Endothelial cell of hepatic sinusoid (primary cell): ENCODE data around the gene EP400.

Experiments used
- in situ Hi-C: cut with HindIII; loops from 2 replicates; pipeline ENCODE4 v1.10.0; 2017; ENCODE audit warnings: low sequenced_read_pairs

The EP400 gene

DNA sequence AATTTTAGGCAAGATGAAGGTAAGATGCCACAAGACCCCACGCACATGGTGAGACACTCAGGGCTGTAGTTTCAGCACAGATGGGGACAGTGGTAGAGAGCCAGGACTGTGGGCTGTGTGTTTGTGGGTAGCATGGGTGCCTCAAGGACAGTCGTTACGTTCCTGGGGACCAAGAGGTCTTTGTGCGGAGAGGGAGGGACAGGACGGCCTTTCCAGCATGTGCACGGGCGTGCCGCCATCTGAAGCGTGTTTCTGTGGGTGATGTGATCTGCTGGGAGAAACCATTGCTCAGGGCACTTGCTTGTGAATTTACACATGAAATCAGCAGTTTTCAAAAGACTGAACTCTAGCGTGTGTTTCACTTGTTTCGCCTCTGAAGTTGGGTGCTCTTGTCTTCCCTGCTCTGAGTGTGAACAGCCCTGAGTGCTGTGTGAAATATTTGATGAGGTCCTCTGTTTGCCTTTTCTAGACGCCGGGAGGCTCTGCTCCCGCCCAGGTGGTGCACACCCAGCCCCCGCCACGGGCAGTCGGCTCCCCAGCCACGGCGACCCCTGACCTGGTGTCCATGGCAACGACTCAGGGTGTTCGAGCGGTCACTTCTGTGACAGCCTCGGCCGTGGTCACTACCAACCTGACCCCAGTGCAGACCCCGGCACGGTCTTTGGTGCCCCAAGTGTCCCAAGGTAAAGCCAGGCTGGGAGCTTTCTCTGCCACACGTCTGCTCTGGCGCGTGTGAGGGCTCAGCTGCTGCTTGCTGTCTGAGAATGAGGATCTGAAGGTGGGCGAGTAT, 112.1 kb downstream of the EP400 start:
- in situ Hi-C loops, result no loop called here

DNA sequence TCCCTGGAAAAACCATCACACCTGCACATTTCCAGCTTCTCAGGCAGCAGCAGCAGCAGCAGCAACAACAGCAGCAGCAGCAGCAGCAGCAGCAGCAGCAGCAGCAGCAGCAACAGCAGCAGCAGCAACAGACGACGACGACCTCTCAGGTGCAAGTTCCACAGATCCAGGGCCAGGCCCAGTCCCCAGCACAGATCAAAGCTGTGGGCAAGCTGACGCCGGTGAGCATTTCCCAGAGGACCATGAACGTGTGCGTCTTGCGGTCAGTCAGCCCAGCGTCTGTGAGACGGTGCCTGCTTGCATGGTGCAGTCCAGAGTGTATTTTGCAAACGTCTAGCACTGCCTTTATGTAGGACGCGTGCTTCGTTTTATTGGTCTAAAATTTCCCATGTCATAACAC, 112.7 kb downstream of the EP400 start:
- in situ Hi-C loops, result no loop called here

DNA sequence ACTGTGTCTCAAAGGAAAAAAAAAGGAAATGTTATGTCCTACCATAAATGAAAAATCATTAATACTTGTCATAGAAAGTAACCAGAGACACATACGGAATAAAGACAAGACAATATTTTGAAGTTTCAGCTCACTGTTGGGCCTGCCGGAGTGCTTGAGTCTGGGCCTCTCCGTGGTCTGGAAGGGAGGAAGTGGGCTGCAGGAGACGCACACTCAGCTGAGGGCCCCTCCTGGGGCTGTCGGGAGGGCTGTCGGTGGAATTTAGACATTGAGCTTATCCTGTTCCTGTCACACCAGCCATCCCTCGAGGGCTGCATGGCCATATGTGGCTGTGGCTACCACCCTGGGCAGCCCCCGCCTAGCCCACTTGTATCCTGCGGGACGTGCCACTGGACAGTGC, 113.7 kb downstream of the EP400 start:
- in situ Hi-C loops, result no loop called here

DNA sequence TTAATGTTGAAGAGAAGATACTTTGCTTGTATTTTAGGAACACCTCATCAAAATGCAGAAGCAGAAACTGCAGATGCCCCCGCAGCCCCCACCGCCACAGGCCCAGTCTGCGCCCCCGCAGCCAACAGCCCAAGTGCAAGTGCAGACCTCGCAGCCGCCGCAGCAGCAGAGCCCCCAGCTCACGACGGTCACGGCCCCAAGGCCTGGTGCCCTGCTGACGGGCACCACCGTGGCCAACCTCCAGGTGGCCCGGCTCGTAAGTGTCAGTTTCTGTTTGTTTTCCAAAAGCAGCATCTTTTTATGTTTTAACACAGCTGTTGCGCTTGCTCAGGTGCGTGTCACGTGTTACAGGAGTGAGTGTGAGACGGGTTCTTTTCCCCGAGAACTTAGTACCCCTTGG, 114.9 kb downstream of the EP400 start:
- in situ Hi-C loops, result no loop called here

DNA sequence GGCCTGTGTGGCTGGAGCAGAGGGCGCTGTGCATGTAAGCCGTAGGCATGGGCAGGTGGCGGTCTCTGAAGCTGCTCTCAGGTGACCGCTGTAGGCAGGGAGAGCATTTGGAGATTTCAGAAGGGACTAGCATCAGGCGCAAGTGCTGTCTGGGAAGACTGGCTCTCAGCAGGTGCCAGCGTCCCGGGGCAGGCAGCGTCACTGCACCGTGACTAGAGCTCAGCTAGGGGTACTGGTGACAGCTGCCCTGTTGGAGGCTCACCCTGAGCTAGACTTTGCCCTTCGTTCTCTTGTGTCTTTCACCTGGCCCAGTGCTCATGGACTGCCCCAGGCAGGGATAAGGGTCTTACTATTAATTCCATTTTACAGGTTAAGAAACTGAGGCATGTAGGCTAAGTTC, 115.5 kb downstream of the EP400 start:
- in situ Hi-C loops, result no loop called here

DNA sequence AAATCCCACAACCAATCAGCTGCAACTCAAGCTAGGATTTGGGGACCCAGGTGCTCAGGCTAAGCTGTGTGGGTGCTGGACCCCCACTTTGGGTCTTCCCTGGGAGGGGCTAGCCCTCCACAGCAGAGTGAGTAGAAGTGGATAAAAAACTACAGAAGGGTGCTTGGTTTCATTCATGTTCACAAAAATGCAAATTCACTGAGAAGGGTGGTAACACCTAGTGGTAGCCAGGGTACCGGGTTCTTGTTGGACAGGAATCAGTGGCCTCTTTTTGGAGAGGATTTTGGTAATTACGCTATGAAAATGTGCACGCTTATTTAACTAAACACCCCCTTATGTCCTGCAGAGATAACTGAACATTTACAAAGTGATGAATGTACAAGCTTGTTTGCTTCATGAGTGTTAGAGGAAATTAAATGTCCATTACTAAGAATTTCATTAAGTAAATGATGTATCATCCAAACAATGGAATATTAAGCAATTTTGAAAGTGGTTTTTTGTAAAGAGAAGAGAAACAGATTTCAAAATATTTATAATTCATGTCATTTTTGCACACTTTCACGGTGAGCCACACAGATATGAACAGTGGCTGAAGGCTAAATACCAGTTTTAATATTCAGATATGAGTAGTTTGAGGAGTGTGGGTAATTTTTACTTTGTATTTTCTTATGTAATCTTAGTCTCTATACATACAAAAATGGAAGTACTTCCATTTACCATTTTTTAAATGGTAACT, 116.0 kb downstream of the EP400 start:
- in situ Hi-C loops, result no loop called here

DNA sequence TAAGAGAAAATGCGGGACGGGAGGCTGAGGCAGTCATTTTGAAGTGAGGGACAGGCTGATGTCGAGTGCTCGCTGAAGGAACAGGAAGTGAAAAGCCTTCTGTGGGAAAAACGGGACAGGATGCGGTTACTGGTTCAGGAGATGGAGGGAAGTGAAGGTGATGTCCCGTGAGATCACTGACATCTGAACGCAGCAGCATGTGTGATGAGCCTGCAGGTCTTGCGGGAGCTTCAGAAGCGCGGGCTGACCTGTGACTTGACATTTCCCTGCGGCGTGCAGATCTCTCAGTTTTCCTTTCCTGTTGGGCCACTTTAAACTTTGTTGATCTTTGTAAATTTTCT, 116.6 kb downstream of the EP400 start:
- in situ Hi-C loops, result no loop called here

DNA sequence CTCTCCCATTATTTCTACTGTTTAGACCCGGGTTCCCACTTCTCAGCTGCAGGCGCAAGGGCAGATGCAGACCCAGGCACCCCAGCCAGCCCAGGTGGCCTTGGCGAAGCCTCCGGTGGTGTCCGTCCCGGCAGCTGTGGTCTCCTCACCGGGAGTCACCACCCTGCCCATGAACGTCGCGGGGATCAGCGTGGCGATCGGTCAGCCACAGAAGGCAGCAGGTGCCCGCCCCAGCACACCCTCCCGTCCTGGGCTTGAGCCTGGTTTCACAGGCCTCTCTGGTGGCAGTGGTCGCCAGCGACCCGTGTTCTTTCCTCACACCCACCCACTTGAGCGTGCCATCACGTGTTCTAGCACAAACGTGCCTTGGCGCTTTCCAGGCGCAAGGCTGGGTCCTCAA, 117.0 kb downstream of the EP400 start:
- in situ Hi-C loops, result no loop called here

DNA sequence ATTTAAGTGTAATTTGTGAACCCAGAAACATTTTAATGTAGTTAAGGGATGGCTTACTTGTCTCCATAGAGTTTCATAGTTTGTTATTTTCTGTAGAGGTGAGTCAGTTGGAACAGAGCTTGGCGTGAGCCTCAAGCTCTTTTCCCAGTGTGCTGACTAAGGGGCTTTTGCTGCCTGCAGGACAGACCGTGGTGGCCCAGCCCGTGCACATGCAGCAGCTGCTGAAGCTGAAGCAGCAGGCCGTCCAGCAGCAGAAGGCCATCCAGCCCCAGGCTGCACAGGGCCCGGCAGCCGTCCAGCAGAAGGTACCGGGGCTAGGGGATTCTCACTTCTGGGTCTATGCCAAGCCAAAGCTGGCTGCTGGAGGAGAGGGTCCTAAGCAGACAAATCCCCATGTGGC, 117.4 kb downstream of the EP400 start:
- in situ Hi-C loops, result no loop called here

DNA sequence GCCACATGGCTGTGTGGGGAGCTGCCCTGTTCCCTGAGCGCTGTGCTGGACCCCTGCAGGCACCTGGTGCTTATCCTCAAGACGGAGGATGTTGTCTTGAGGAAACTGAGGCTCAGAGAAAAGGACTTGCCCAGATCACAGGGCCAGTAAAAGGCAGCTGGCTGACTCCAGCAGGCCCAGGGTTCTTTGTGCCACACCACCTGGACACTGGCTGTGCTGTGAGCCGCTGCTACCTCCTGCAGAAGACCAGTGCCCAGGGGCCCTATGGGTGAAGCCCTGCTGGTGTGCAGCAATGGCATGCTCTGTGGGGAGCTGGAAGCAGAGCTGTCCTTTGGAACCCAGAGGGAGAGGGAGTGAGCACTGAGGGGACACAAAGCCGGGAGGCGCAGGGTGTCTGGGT, 118.5 kb downstream of the EP400 start:
- in situ Hi-C loops, result no loop called here

DNA sequence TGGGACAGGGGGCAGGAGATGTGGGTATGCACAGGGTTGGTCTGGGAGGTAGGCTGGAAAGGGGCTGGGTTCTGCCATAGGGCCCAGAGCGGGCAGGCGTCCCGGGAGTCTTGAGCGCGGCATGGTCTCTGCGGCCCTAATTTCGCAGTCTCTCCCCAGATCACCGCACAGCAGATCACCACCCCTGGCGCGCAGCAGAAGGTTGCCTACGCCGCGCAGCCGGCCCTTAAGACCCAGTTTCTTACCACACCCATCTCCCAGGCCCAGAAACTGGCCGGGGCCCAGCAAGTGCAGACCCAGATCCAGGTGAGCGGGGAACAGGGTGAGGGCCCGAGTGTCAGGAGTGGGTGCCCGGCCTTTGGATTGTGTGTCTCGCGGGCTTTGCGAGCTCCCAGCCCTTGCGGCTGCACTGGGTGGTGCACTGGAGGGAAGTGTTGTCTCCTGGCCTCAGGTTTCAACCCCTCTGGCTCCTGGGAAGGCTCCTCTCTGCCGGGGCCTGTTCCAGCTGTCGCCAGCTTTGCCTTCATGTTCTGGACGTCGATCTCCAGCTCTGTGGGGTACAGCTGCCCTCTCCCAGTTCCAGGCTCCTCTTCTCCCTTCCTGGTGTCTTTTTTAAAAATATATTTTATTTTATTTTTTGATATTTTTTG, 119.7 kb downstream of the EP400 start:
- in situ Hi-C loops, result no loop called here

DNA sequence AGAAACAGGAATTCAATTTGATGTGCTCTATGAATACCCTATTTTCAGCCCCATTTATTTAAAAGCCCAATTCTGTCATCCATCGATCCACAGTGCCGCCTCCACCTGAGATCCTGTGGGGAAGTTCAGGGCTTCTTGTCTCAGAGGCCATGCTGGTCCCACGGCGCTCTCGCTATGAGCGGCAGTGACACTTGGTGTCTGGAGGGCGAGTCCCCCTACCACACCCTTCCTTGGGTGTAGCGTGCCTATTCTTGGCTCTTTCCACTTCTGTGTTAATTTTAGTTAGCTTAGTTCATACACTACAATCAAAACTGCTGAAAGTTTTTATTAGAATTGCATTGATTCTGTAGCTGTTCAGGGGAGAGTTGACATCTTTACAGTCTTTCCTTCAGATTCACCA, 120.6 kb downstream of the EP400 start:
- in situ Hi-C loops, result no loop called here

DNA sequence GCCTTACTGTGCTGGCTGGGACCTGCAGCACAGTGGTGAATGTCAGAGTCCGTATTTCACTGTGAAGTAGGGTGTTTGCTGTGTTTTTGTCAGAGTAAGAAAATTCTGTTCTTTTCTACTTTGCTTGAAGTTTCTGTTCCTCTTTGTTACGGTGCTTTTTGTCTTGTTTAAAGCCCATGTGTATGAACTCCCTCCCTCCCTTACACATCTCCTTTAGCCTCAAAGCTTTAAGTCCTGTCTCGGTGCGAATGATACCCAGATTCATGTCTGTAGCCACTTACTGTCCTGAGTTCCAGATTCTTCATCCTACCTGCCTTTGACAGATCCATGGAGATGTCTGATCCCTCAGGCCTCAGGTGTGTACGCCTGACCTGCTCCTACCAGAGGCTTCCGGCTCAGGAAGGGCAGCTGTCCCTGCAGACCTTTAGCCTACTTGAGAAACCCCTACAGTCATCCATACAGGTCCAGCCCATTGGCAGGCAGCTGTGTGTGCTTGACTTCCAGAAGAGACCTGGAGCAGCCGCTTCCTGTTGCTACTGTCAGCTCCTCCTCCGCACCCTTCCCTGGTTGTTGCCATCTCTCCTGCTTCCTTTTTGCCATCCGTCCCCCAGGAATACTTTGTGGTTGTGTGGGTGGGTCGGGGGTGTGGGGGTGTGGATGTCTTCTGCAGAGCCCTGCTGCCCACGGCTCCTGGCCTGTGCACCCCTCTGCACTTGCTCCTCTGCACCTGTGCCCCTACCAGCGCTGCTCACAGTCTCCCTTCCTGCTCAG, 121.5 kb downstream of the EP400 start:
- in situ Hi-C loops, result no loop called here

DNA sequence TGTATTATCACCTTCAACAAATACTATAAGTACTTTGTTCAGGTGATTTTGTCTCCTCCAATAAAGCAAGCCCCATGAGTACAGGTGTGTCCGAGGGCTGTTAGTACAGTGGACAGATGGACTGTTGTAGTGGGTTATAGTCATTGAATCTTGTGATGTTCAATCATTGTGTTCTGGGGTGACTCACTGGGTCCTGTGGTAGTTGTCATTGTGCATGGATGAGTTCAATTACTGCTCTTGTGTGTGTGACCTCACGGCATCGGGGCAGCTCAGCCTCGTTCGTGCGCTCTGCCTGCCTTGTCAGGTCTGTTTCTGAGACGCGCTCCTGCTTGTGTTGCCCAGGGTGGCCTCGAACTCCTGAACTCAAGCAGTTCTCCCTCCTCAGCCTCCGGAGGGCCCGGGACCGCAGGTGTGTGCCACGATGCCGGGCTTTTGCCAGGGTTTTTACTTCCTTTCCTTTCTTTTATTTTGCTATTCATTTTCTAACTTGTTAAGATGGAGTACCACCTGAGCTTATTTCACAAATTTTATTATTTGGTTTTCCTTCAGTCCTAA, 122.2 kb downstream of the EP400 start:
- in situ Hi-C loops, result no loop called here

DNA sequence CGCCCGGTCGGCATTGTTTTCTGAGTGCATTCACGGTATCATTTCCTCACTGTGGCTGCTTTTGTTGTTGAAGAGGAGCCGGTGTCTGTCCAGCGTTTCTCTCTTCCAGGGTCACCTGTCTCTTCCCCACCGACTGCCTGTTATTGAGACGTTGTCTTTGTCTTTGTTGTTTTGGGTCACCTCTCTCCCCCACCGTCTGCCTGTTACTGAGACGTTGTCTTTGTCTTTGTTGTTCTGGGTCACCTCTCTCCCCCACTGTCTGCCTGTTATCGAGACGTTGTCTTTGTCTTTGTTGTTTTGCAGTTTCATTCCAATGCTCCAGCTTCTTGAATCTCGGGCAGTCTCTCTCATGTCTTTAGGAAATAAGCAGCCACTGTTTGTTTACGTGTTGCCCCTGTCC, 124.5 kb downstream of the EP400 start:
- in situ Hi-C loops, result no loop called here

DNA sequence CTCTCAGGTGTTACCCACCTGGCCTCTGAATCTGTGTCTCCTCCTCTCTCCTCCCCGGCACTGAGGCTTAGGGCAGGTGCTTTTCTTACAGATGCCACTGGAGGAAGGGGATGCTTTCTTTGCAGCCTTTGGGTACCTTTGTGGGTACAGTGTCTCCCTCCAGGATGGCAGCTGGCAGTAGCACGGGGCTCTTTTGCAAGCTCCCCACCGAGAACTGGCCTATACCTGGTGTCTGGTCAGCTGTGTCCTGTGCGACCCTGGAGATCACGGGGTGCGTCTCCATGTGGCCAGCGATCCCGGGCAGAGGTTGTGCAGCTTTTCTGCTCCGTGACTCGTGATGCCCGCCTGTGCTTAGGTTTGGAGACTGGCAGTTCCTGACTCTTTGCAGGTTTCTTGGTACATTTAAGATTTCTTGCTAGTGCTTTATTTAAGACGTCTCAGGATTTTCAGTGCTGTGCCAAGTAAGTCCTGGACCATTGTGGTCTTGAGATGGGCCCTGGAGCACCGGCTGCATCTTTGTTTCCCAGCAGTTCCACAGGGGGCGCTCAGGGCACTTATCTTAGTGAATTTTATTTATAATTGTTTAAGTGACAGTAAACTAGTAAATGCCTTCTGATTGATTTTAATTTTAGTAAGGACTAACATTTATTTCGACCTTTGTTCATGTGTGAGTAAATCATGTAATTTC, 125.4 kb downstream of the EP400 start:
- in situ Hi-C loops, result loop anchor here (5.0 kb wide), 1 partner anchor 52 kb away; no protein-coding TSS in a partner anchor

DNA sequence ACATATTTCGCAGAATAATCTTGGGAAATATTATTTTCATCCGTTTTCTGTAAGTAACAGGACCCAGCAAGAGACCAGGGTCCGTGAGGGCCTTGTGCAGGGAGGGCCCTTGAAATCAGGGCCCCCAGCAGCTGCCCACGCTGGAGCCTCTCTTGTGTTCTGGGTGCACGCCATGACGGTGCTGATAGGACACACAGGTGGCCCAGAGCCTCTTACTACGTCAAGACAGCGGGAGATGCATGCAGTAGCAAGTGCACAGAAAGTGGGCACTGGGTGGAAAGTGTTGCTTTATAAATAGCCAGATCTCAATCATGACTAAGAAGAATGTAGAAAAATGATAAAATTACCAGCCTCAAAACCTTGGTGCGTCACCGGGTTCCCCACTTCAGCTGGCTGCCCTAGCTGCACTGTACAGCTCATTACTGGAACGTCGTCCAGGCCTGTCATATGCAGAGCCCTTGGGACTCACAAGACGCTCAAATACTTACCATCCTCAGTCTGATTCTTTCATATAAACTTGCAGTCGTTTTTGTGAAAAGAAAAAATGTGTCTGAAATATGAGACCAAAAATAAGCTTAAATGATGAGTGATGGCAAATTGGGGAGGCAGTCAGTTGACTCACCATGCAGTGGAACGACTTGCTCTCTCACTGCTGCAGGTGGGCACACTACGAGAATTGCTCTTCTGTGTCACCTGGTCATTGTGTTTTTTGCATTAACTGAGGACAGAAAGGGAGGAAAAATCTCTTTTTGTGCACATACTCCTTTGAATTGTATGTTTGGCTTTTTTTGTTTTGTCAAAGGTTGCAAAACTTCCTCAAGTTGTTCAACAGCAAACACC, 126.2 kb downstream of the EP400 start:
- in situ Hi-C loops, result loop anchor here (5.0 kb wide), 1 partner anchor 51 kb away; no protein-coding TSS in a partner anchor

DNA sequence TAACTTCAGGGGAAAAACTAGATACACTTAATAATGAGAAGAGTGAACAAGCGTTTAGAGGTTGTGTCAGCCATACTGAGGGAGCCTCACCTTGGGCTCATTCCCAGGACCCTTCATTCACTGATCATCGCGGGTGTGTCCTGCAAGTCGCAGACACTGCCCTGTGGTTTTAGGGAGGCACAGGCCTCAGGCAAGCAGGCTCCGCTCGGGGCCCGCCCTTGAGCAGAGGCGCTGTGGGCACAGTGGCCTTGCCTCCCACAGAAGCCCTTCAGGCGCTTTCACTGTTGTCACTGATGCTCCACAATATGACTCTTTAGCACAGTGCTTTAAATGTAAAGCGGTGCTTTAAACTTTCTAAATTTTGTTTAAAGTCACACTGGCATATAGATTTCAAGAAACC, 127.0 kb downstream of the EP400 start:
- in situ Hi-C loops, result loop anchor here (5.0 kb wide), 1 partner anchor 51 kb away; no protein-coding TSS in a partner anchor
